ENCODE measurements around the gene AMN. TPM values are rescaled to one million over a fixed set of nuclear protein-coding genes. Genes with fewer than 3 reads are reported as not detected.

Gene AMN
- total RNA-seq, 2 donors from 2014 or later, result 6.0 TPM; not detected in 1

DNA sequence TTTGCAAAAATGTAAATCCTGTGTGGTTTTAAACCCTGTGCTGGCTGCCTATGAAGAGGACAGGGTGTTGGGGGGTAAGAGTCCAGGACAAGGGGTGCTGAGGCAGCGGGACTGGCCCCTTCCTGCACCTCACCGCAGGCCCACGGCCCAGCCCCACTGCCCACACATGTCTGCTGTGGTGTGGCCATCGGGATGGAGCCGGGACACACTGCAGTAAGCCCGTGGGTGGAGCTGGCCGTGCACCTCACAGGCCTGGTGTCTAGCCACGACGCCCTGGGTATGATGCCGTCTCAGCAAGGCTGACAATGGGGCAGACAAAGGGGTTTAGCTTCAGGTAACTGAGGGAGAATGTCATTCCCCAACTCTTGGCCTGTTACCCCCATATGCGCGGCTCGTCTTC lies 19.6 kb downstream of the AMN start:
- no peaks in the 10 kb centered on the region for H3K27me3 ChIP-seq
- WGBS, 2 donors, result 93 to 98% methylated on average over 11 to 13 of the region's 13 CpGs
- no peaks in the 10 kb centered on the region for H3K4me1 ChIP-seq
- H3K27ac ChIP-seq, result no peak overlapping the region
- ATAC-seq (no peak), DNase-seq (no peak)
- no peak overlapping the region for H3K4me3 ChIP-seq
- peaks cover 18 to 57% of the 10 kb centered on the region in 2 donors for H3K36me3 ChIP-seq (replicated peaks in 1 of 2; ENCODE audit: insufficient read depth in 1 of 2, low read depth in 2 of 2)
- TF ChIP-seq, protein P1, sequence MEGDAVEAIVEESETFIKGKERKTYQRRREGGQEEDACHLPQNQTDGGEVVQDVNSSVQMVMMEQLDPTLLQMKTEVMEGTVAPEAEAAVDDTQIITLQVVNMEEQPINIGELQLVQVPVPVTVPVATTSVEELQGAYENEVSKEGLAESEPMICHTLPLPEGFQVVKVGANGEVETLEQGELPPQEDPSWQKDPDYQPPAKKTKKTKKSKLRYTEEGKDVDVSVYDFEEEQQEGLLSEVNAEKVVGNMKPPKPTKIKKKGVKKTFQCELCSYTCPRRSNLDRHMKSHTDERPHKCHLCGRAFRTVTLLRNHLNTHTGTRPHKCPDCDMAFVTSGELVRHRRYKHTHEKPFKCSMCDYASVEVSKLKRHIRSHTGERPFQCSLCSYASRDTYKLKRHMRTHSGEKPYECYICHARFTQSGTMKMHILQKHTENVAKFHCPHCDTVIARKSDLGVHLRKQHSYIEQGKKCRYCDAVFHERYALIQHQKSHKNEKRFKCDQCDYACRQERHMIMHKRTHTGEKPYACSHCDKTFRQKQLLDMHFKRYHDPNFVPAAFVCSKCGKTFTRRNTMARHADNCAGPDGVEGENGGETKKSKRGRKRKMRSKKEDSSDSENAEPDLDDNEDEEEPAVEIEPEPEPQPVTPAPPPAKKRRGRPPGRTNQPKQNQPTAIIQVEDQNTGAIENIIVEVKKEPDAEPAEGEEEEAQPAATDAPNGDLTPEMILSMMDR (IDR thresholded peaks at IDR 0.05), result no peak
- no peak for TF ChIP-seq POLR2A (IDR thresholded peaks at IDR 0.05)
- H3K9me3 ChIP-seq, result no peaks in the 10 kb centered on the region
- intact Hi-C loops (cut with DNase I), result no loop called here

- H3K27me3 ChIP-seq, result no peaks in the 10 kb centered on the region
- no peaks in the 10 kb centered on the region for H3K9me3 ChIP-seq
- intact Hi-C loops (cut with DNase I), result no loop called here
- 88 to 93% methylated on average over 16 of the region's 16 CpGs for WGBS, 2 donors
- no peak overlapping the region for H3K4me3 ChIP-seq
- H3K4me1 ChIP-seq, result no peaks in the 10 kb centered on the region
- H3K36me3 ChIP-seq (replicated peaks in 1 of 2; ENCODE audit: insufficient read depth in 1 of 2, low read depth in 2 of 2), result peaks cover 18 to 48% of the 10 kb centered on the region in 2 donors
- no peak overlapping the region for H3K27ac ChIP-seq
- DNase-seq (no peak), ATAC-seq (no peak)
- TF ChIP-seq, protein P1 (IDR thresholded peaks at IDR 0.05), result no peak
- TF ChIP-seq POLR2A (IDR thresholded peaks at IDR 0.05), result no peak
Observed at GRCh38 chr14:102943454-102943853, 21.0 kb downstream of the AMN start.

- no peak overlapping the region for H3K4me3 ChIP-seq
- WGBS, 2 donors, result 95 to 96% methylated on average over 12 to 13 of the region's 15 CpGs
- no peaks in the 10 kb centered on the region for H3K9me3 ChIP-seq
- H3K4me1 ChIP-seq, result no peaks in the 10 kb centered on the region
- ATAC-seq (no peak), DNase-seq (no peak)
- intact Hi-C loops (cut with DNase I), result no loop called here
- TF ChIP-seq, protein P1 (IDR thresholded peaks at IDR 0.05), result no peak
- TF ChIP-seq POLR2A (IDR thresholded peaks at IDR 0.05), result no peak
- H3K27me3 ChIP-seq, result no peaks in the 10 kb centered on the region
- peaks cover 18 to 50% of the 10 kb centered on the region in 2 donors for H3K36me3 ChIP-seq (replicated peaks in 1 of 2; ENCODE audit: insufficient read depth in 1 of 2, low read depth in 2 of 2)
- no peak overlapping the region for H3K27ac ChIP-seq
Observed at GRCh38 chr14:102943979-102944378, 21.5 kb downstream of the AMN start.

DNA sequence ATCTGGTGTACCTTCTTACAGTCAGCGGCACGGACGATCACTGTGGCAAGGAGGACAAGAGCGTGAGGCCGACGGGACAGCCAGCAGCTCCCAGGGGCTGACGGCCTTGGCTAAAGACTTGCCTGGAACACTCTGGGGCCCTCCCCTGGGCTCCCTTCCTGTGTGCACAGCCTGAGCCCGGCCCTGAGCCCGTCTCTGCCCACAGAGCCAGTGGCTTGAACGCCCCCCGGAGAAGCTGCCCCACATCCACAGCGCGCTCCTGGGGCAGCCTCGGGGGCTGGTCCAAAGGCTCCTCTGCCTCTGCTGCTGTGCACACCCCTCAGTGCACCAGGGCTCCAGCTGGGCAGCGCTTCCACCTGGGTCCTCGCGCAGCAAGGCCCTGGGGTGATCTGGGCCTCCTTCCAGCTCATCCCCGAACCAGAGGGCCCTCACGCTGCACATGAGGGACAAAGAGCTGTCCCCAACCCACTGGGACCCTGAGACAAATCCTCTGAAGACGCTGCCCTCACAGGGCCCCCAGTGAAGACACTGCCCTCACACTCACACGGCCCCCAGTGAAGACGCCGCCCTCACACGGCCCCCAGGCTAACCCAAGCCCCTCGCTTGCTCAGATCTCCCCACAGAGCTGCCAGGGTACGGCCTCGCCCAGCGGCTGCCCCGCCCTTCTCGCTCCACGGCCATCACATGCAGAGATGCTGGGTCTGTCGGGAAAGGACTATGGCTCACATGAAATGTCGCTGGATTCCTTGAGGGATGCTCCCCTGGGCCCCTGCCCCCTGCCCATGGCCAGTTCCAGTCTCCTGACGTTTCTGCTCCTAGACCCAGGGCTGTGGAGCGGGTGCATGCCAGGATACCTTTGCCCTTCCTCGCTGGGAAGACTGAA lies 22.2 kb downstream of the AMN start:
- intact Hi-C loops (cut with DNase I), result no loop called here
- ATAC-seq (no peak), DNase-seq (no peak)
- H3K4me1 ChIP-seq, result no peaks in the 10 kb centered on the region
- no peak for TF ChIP-seq POLR2A (IDR thresholded peaks at IDR 0.05)
- TF ChIP-seq, protein P1 (IDR thresholded peaks at IDR 0.05), result no peak
- H3K9me3 ChIP-seq, result no peaks in the 10 kb centered on the region
- no peak overlapping the region for H3K27ac ChIP-seq
- H3K4me3 ChIP-seq, result no peak overlapping the region
- H3K27me3 ChIP-seq, result no peaks in the 10 kb centered on the region
- peaks cover 18 to 50% of the 10 kb centered on the region in 2 donors for H3K36me3 ChIP-seq (replicated peaks in 1 of 2; ENCODE audit: insufficient read depth in 1 of 2, low read depth in 2 of 2)
- 91 to 93% methylated on average over 13 to 36 of the region's 36 CpGs for WGBS, 2 donors
